SU-DHL-6 (cell line): ENCODE measurements around the gene ZBED3.
A peak's percentile ranks its signal among the peaks of the same experiment; 100 is the strongest.

Experiments used
- H2AFZ ChIP-seq: fragments of 200-600 bp; sonication (generic); 2 replicates; pipeline ENCODE4 v1.6.1; 2014; ENCODE audit warnings: low read depth, mild to moderate bottlenecking, moderate library complexity, mixed read lengths, antibody characterized with exemption, low read length; ENCODE audit not compliant: severe bottlenecking
- H3F3A ChIP-seq: fragments of 200-600 bp; shearing (Covaris generic); 2 replicates; pipeline ENCODE4 v1.6.0; 2016; ENCODE audit warnings: antibody characterized with exemption, mild to moderate bottlenecking; ENCODE audit not compliant: insufficient read depth
- H3K27ac ChIP-seq: fragments of 200-600 bp; sonication (generic); 2 replicates; pipeline ENCODE4 v1.5.1; 2016; ENCODE audit warnings: low read depth, mild to moderate bottlenecking, low read length, moderate library complexity, mixed read lengths
- H3K27me3 ChIP-seq: fragments of 200-600 bp; sonication (generic), shearing (Covaris generic); 2 replicates; pipeline ENCODE4 v1.6.0; 2014; ENCODE audit warnings: mild to moderate bottlenecking, low read length
- H3K36me3 ChIP-seq: fragments of 200-600 bp; sonication (generic); 2 replicates; pipeline ENCODE4 v1.6.1; 2014; ENCODE audit warnings: mild to moderate bottlenecking, low read length, mixed read lengths
- H3K4me2 ChIP-seq: fragments of 300-600, 200-600 bp; shearing (Covaris generic), sonication (generic); 2 replicates; pipeline ENCODE4 v1.6.0; 2014; ENCODE audit warnings: low read length, low read depth, mild to moderate bottlenecking; ENCODE audit not compliant: poor library complexity, severe bottlenecking
- H3K4me3 ChIP-seq: fragments of 200-600 bp; sonication (generic); 2 replicates; pipeline ENCODE4 v1.5.1; 2014; ENCODE audit warnings: antibody characterized with exemption, low read length, mild to moderate bottlenecking, mixed read lengths; ENCODE audit not compliant: insufficient read depth, poor library complexity, severe bottlenecking
- H3K79me2 ChIP-seq: fragments of 200-600 bp; sonication (generic); 2 replicates; pipeline ENCODE4 v1.6.1; 2014; ENCODE audit warnings: mild to moderate bottlenecking, low read length, moderate library complexity; ENCODE audit not compliant: insufficient read depth
- H3K9ac ChIP-seq: fragments of 200-600 bp; sonication (generic); 2 replicates; pipeline ENCODE4 v1.7.0; 2014; ENCODE audit warnings: mild to moderate bottlenecking, low read length
- H3K9me2 ChIP-seq: fragments of 200-600 bp; sonication (generic); replicated peaks from 2 replicates; pipeline ENCODE4 v1.6.1; 2014; ENCODE audit warnings: low read length; ENCODE audit not compliant: insufficient read depth
- H3K9me3 ChIP-seq: fragments of 200-600 bp; sonication (generic); 2 replicates; pipeline ENCODE4 v1.6.1; 2014; ENCODE audit warnings: low read length, mixed read lengths; ENCODE audit not compliant: insufficient read depth
- H4K20me1 ChIP-seq: fragments of 200-600 bp; sonication (generic); 2 replicates; pipeline ENCODE4 v1.6.1; 2014; ENCODE audit warnings: low read depth, mild to moderate bottlenecking, antibody characterized with exemption, low read length, moderate library complexity, mixed read lengths
- CTCF ChIP-seq: fragments of 200-600 bp; sonication (generic); IDR thresholded peaks from one replicate; pipeline ENCODE4 v1.5.1; 2017; ENCODE audit warnings: antibody characterized with exemption, mild to moderate bottlenecking, low read length, moderate library complexity; ENCODE audit not compliant: insufficient read depth, poor library complexity, severe bottlenecking
- EZH2phosphoT487 ChIP-seq: fragments of 200-600 bp; sonication (generic), shearing (Covaris generic); conservative IDR thresholded peaks from 2 replicates; pipeline ENCODE4 v1.6.1; 2018; ENCODE audit warnings: mild to moderate bottlenecking, antibody characterized with exemption, low read length, moderate library complexity, mixed read lengths

ZBED3 gene

GRCh38 chr5:77129391-77129990 is 42.4 kb upstream of the ZBED3 start:
- Histone ChIP-seq H4K20me1 (no peaks in the 10 kb centered on the region), H3K9ac (no peak overlapping the region), H3F3A (no peaks in the 10 kb centered on the region), H3K9me3 (no peaks in the 10 kb centered on the region), H3K4me2 (no peak overlapping the region), H3K79me2 (no peaks in the 10 kb centered on the region), H3K27ac (no peak overlapping the region), H3K27me3 (no peaks in the 10 kb centered on the region), H2AFZ (no peak overlapping the region), H3K4me3 (no peak overlapping the region), H3K36me3 (no peaks in the 10 kb centered on the region), H3K9me2 (no peaks in the 10 kb centered on the region)
- TF ChIP-seq CTCF (peak; percentile 19), EZH2phosphoT487 (no peak)

GRCh38 chr5:77128411-77129061 is 41.5 kb upstream of the ZBED3 start:
- H3K9me3 ChIP-seq, result no peaks in the 10 kb centered on the region
- no peaks in the 10 kb centered on the region for H4K20me1 ChIP-seq
- no peaks in the 10 kb centered on the region for H3F3A ChIP-seq
- H3K4me2 ChIP-seq, result no peak overlapping the region
- no peaks in the 10 kb centered on the region for H3K9me2 ChIP-seq
- no peak overlapping the region for H3K9ac ChIP-seq
- no peak overlapping the region for H3K27ac ChIP-seq
- no peak for TF ChIP-seq EZH2phosphoT487
- no peak for TF ChIP-seq CTCF
- no peaks in the 10 kb centered on the region for H3K36me3 ChIP-seq
- no peak overlapping the region for H3K4me3 ChIP-seq
- no peak overlapping the region for H2AFZ ChIP-seq
- no peaks in the 10 kb centered on the region for H3K79me2 ChIP-seq
- H3K27me3 ChIP-seq, result no peaks in the 10 kb centered on the region

DNA sequence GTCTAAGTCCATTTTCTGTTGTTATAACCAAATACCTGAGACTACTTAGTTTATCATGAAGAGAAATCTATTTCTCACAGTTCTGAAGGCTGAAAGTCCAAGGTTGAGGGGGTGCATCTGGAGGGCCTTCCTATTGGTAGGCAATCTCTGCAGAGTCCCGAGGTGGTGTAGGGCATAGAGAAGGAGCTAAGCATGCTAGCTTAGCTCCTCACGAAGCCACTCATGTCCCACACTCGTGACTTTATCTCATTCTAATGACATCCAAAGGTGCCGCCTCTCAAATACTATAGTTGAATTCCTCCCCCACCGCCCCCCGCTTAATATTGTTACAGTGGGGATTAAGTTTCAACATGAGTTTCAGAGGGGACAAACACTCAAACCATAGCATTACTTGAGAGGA is 36.0 kb upstream of the ZBED3 start:
- no peak for TF ChIP-seq CTCF
- TF ChIP-seq EZH2phosphoT487, result no peak
- Histone ChIP-seq H3F3A (no peaks in the 10 kb centered on the region), H3K27ac (no peak overlapping the region), H3K4me2 (no peak overlapping the region), H3K27me3 (no peaks in the 10 kb centered on the region), H3K9me3 (no peaks in the 10 kb centered on the region), H4K20me1 (no peaks in the 10 kb centered on the region), H3K36me3 (no peaks in the 10 kb centered on the region), H3K9me2 (no peaks in the 10 kb centered on the region), H2AFZ (no peak overlapping the region), H3K79me2 (no peaks in the 10 kb centered on the region), H3K4me3 (no peak overlapping the region), H3K9ac (no peak overlapping the region)
